Measurements from ENCODE around the gene PTGES2.
A peak's percentile ranks its signal among the peaks of the same experiment; 100 is the strongest.

The PTGES2 gene

GRCh38 chr9:128127568-128127989, at the start of gene PTGES2:
Gene PTGES2 (minus strand): TSS chr9:128127729. CDS start chr9:128127717, 12 bp downstream.
- TF ChIP-seq CTCF (IDR thresholded peaks at IDR 0.05; ENCODE audit: borderline replicate concordance, insufficient read depth, low read depth, low read length): no peak
- H3K4me3 ChIP-seq (ENCODE audit: low read depth, low read length): peak within 1 kb of the TSS; percentile 84

- no peak for TF ChIP-seq CTCF (IDR thresholded peaks at IDR 0.05; ENCODE audit: borderline replicate concordance, insufficient read depth, low read depth, low read length)
- H3K4me3 ChIP-seq (ENCODE audit: low read depth, low read length): no peak overlapping the region
Measured at GRCh38 chr9:128175726-128176125, 48.2 kb upstream of the PTGES2 start.

GRCh38 chr9:128175102-128175563, 47.6 kb upstream of the PTGES2 start:
- no peak overlapping the region for H3K4me3 ChIP-seq (ENCODE audit: low read depth, low read length)
- no peak for TF ChIP-seq CTCF (IDR thresholded peaks at IDR 0.05; ENCODE audit: borderline replicate concordance, insufficient read depth, low read depth, low read length)

GRCh38 chr9:128174062-128174461, 46.5 kb upstream of the PTGES2 start:
- no peak overlapping the region for H3K4me3 ChIP-seq (ENCODE audit: low read depth, low read length)
- TF ChIP-seq CTCF (IDR thresholded peaks at IDR 0.05; ENCODE audit: borderline replicate concordance, insufficient read depth, low read depth, low read length): no peak

GRCh38 chr9:128169925-128170324, 42.4 kb upstream of the PTGES2 start:
- TF ChIP-seq CTCF (IDR thresholded peaks at IDR 0.05; ENCODE audit: borderline replicate concordance, insufficient read depth, low read depth, low read length): no peak
- H3K4me3 ChIP-seq (ENCODE audit: low read depth, low read length): no peak overlapping the region

- no peak for TF ChIP-seq CTCF (IDR thresholded peaks at IDR 0.05; ENCODE audit: borderline replicate concordance, insufficient read depth, low read depth, low read length)
- no peak overlapping the region for H3K4me3 ChIP-seq (ENCODE audit: low read depth, low read length)
Measured at GRCh38 chr9:128169492-128169891, 42.0 kb upstream of the PTGES2 start.

- no peak overlapping the region for H3K4me3 ChIP-seq (ENCODE audit: low read depth, low read length)
- TF ChIP-seq CTCF (IDR thresholded peaks at IDR 0.05; ENCODE audit: borderline replicate concordance, insufficient read depth, low read depth, low read length): no peak
Measured at GRCh38 chr9:128168731-128169308, 41.3 kb upstream of the PTGES2 start.

Measured in GM12875 (cell line).